HG03460 (cell line): ENCODE measurements around the gene FNDC5.

Source experiments
- ATAC-seq: cut with Tn5 transposase; IDR thresholded peaks from one replicate; pipeline ENCODE4 v1.9.1; 2021; ENCODE audit not compliant: unreplicated experiment

The FNDC5 gene

GRCh38 chr1:32865639-32866405 is 4.9 kb downstream of the FNDC5 start:
- no peak for ATAC-seq

GRCh38 chr1:32864375-32865019 is 6.2 kb downstream of the FNDC5 start:
- no peak for ATAC-seq

- no peak for ATAC-seq
Observed at GRCh38 chr1:32863881-32864245, 6.8 kb downstream of the FNDC5 start.

- ATAC-seq = no peak
Observed at GRCh38 chr1:32863218-32863880, 7.4 kb downstream of the FNDC5 start.

GRCh38 chr1:32861904-32862695 is 8.6 kb downstream of the FNDC5 start:
- no peak for ATAC-seq

GRCh38 chr1:32860566-32860965 is 10.1 kb downstream of the FNDC5 start:
- ATAC-seq = no peak

GRCh38 chr1:32859915-32860314 is 10.8 kb downstream of the FNDC5 start:
- ATAC-seq = no peak

GRCh38 chr1:32858791-32859190 is 11.9 kb downstream of the FNDC5 start:
- no peak for ATAC-seq

GRCh38 chr1:32858136-32858535 is 12.6 kb downstream of the FNDC5 start:
- ATAC-seq = no peak

GRCh38 chr1:32855861-32856617 is 14.7 kb downstream of the FNDC5 start:
- ATAC-seq = no peak

GRCh38 chr1:32848354-32849063 is 22.2 kb downstream of the FNDC5 start:
- ATAC-seq = no peak

GRCh38 chr1:32831878-32832277 is 38.8 kb downstream of the FNDC5 start:
- no peak for ATAC-seq

- no peak for ATAC-seq
Observed at GRCh38 chr1:32830092-32830852, 40.4 kb downstream of the FNDC5 start.

GRCh38 chr1:32828341-32828740 is 42.4 kb downstream of the FNDC5 start:
- no peak for ATAC-seq

- ATAC-seq = no peak
Observed at GRCh38 chr1:32825181-32825580, 45.5 kb downstream of the FNDC5 start.

- ATAC-seq = peak; percentile 40
Observed at GRCh38 chr1:32818804-32819541, 51.7 kb downstream of the FNDC5 start.

- ATAC-seq = peak; percentile 14
Observed at GRCh38 chr1:32817815-32818786, 52.6 kb downstream of the FNDC5 start.
